H1 (cell line): ENCODE results near the gene KIR2DL3. TPM values are rescaled to one million over a fixed set of nuclear protein-coding genes. Genes with fewer than 3 reads are reported as not detected.

Source experiments
- CTCF ChIA-PET: fragments of 300-600 bp; sonication (Branson Sonifier 250); formaldehyde crosslinking; loops from one replicate; lab custom pipeline; 2021; ENCODE audit not compliant: partially characterized antibody; lab: Charles Lee
- POLR2A ChIA-PET: fragments of 300-600 bp; sonication (Branson Sonifier 250); formaldehyde crosslinking; loops from one replicate; lab custom pipeline; 2021; ENCODE audit warnings: inconsistent platforms; ENCODE audit not compliant: partially characterized antibody; lab: Charles Lee
- DNase-seq, 2 experiments: peaks; one replicate each; pipeline versions ENCODE4 v3.0.0 to v3.0.0-alpha.2; 2010 to 2022; ENCODE audit warnings: low spot score in 2 of 2, low read depth in 1 of 2, mixed read lengths in 1 of 2
- FAIRE-seq: peaks from 2 replicates; lab custom pipeline; 2011; peaks lifted over from hg19 to GRCh38; lab: Jason Lieb, UNC
- H2AFZ ChIP-seq: 2 replicates; pipeline ENCODE4 v1.8.1; 2012; ENCODE audit warnings: low read length, inconsistent platforms
- H2AK5ac ChIP-seq: 2 replicates; pipeline ENCODE4 v1.6.1; 2013; ENCODE audit warnings: low read depth, low read length
- H2BK120ac ChIP-seq: replicated peaks from 2 replicates; pipeline ENCODE3; 2013; ENCODE audit warnings: low read depth, low read length, inconsistent platforms
- H2BK12ac ChIP-seq: 2 replicates; pipeline ENCODE4 v1.6.1; 2013; ENCODE audit warnings: low read depth, low read length
- H2BK15ac ChIP-seq: 2 replicates; pipeline ENCODE4 v1.6.1; 2013; ENCODE audit warnings: low read length
- H2BK20ac ChIP-seq: 2 replicates; pipeline ENCODE4 v1.6.1; 2013; ENCODE audit warnings: low read length
- H2BK5ac ChIP-seq: 2 replicates; pipeline ENCODE4 v1.6.1; 2013; ENCODE audit warnings: low read depth, low read length
- H3K14ac ChIP-seq: 2 replicates; pipeline ENCODE4 v1.6.1; 2013; ENCODE audit warnings: inconsistent platforms; ENCODE audit not compliant: insufficient read length
- H3K18ac ChIP-seq: 2 replicates; pipeline ENCODE4 v1.6.1; 2013; ENCODE audit warnings: low read length; ENCODE audit errors: extremely low read depth
- H3K23ac ChIP-seq: 2 replicates; pipeline ENCODE4 v1.6.1; 2013; ENCODE audit warnings: inconsistent platforms; ENCODE audit not compliant: insufficient read length
- H3K23me2 ChIP-seq: 2 replicates; pipeline ENCODE4 v1.6.1; 2013; ENCODE audit warnings: low read depth, low read length
- H3K27ac ChIP-seq: 2 replicates; pipeline ENCODE4 v1.6.1; 2011; ENCODE audit warnings: low read depth, low read length, inconsistent platforms
- H3K27me3 ChIP-seq, 4 experiments: replicated peaks in 1 of 4; 1 replicate in 1 of 4; 2 replicates in 3 of 4; pipeline versions ENCODE4 v1.6.1 to v1.8.1; 2011 to 2013; ENCODE audit warnings: low read length in 3 of 4, mild to moderate bottlenecking in 3 of 4, inconsistent platforms in 2 of 4, mixed read lengths in 2 of 4, moderate library complexity in 1 of 4; ENCODE audit not compliant: control insufficient read depth in 3 of 4, insufficient read depth in 3 of 4; ENCODE audit errors: extremely low read depth in 1 of 4
- H3K36me3 ChIP-seq, 4 experiments: 2 replicates each; pipeline versions ENCODE4 v1.6.1 to v1.8.1; 2011 to 2013; ENCODE audit warnings: mild to moderate bottlenecking in 4 of 4, low read length in 3 of 4, moderate library complexity in 2 of 4, control low read depth in 1 of 4, inconsistent platforms in 1 of 4; ENCODE audit not compliant: insufficient read depth in 4 of 4, control insufficient read depth in 2 of 4
- H3K4ac ChIP-seq: replicated peaks from 2 replicates; pipeline ENCODE3; 2013; ENCODE audit warnings: low read length, low read depth, mixed read lengths, inconsistent platforms; ENCODE audit not compliant: insufficient read length
- H3K4me1 ChIP-seq, 4 experiments: replicated peaks in 1 of 4; 1 replicate in 1 of 4; 2 replicates in 3 of 4; pipeline versions ENCODE4 v1.6.1 to v1.8.1; 2011 to 2013; ENCODE audit warnings: low read length in 3 of 4, inconsistent platforms in 2 of 4, mixed read lengths in 1 of 4; ENCODE audit not compliant: insufficient read depth in 4 of 4, control insufficient read depth in 3 of 4
- H3K4me2 ChIP-seq, 2 experiments: 2 replicates each; pipeline versions ENCODE4 v1.6.1 to v1.8.1; 2011 to 2013; ENCODE audit warnings: low read depth in 2 of 2, low read length in 2 of 2, control low read depth in 1 of 2, inconsistent platforms in 1 of 2, mild to moderate bottlenecking in 1 of 2; ENCODE audit not compliant: insufficient read depth in 1 of 2
- H3K4me3 ChIP-seq, 4 experiments: fragments of 200-600, 300-600 bp in 1 of 4; sonication (generic), shearing (Covaris generic), sonication (Bioruptor Twin) in 1 of 4; 2 replicates each; pipeline versions ENCODE4 v1.5.1 to v1.8.1; 2011 to 2016; ENCODE audit warnings: low read length in 4 of 4, low read depth in 3 of 4, control low read depth in 2 of 4, inconsistent platforms in 2 of 4, mild to moderate bottlenecking in 2 of 4, mixed read lengths in 1 of 4, moderate library complexity in 1 of 4; ENCODE audit not compliant: insufficient read depth in 2 of 4; ENCODE audit errors: extremely low read depth in 1 of 4
- H3K56ac ChIP-seq: replicated peaks from 2 replicates; pipeline ENCODE3; 2013; ENCODE audit warnings: low read depth, mild to moderate bottlenecking, mixed read lengths, low read length, inconsistent platforms; ENCODE audit not compliant: insufficient read length
- H3K79me1 ChIP-seq: 2 replicates; pipeline ENCODE4 v1.6.1; 2013; ENCODE audit warnings: low read depth, low read length, control low read depth
- H3K79me2 ChIP-seq, 2 experiments: 2 replicates each; pipeline versions ENCODE4 v1.6.1 to v1.8.1; 2012 to 2013; ENCODE audit warnings: low read length in 2 of 2, mild to moderate bottlenecking in 2 of 2, inconsistent platforms in 1 of 2; ENCODE audit not compliant: insufficient read depth in 2 of 2, control insufficient read depth in 1 of 2
- H3K9ac ChIP-seq, 4 experiments: replicated peaks in 1 of 4; 1 replicate in 1 of 4; 2 replicates in 3 of 4; pipeline versions ENCODE4 v1.6.1 to v1.8.1; 2011 to 2013; ENCODE audit warnings: low read depth in 3 of 4, low read length in 3 of 4, control low read depth in 2 of 4, mild to moderate bottlenecking in 2 of 4, moderate library complexity in 2 of 4, inconsistent platforms in 1 of 4; ENCODE audit errors: extremely low read depth in 1 of 4
- H3K9me3 ChIP-seq, 2 experiments: 2 replicates each; pipeline versions ENCODE4 v1.6.1 to v1.8.1; 2012 to 2013; ENCODE audit warnings: mild to moderate bottlenecking in 2 of 2, moderate library complexity in 2 of 2, control low read depth in 1 of 2, inconsistent platforms in 1 of 2, low read depth in 1 of 2, low read length in 1 of 2, mixed read lengths in 1 of 2; ENCODE audit not compliant: insufficient read depth in 2 of 2
- H4K20me1 ChIP-seq, 2 experiments: replicated peaks in 1 of 2; 2 replicates each; pipeline versions ENCODE3 to v1.8.1; 2011 to 2013; ENCODE audit warnings: inconsistent platforms in 2 of 2, low read length in 2 of 2, mild to moderate bottlenecking in 1 of 2; ENCODE audit not compliant: insufficient read depth in 2 of 2, control insufficient read depth in 1 of 2
- H4K5ac ChIP-seq: 2 replicates; pipeline ENCODE4 v1.6.1; 2013; ENCODE audit warnings: low read length, low read depth, mixed read lengths, inconsistent platforms; ENCODE audit not compliant: insufficient read length
- H4K8ac ChIP-seq: 2 replicates; pipeline ENCODE4 v1.8.0; 2013; ENCODE audit warnings: mild to moderate bottlenecking, moderate library complexity, low read length, inconsistent platforms; ENCODE audit not compliant: insufficient read depth; ENCODE audit errors: extremely low read depth
- H4K91ac ChIP-seq: replicated peaks from 2 replicates; pipeline ENCODE3; 2013; ENCODE audit warnings: low read length, mixed read lengths, inconsistent platforms; ENCODE audit not compliant: insufficient read length
- ATF2 ChIP-seq: IDR thresholded peaks from 2 replicates; pipeline ENCODE4 v1.6.1; 2012; ENCODE audit warnings: low read length, inconsistent platforms
- KDM1A ChIP-seq: fragments of 200-600, 300-600 bp; sonication (generic); IDR thresholded peaks from 2 replicates; pipeline ENCODE4 v1.7.1; 2016; ENCODE audit warnings: mild to moderate bottlenecking, low read length, borderline replicate concordance
- TBP ChIP-seq: IDR thresholded peaks from 2 replicates; pipeline ENCODE4 v1.6.1; 2011; ENCODE audit warnings: low read depth, low read length, improper control_type of control experiment
- WGBS, 2 experiments: shearing (Covaris generic) in 1 of 2; methylation state at CpG; one replicate each; pipeline versions ENCODE4 v1.1.6 to v1.1.7; 2013 to 2015; ENCODE audit warnings: low lambda C conversion rate in 2 of 2, mixed read lengths in 2 of 2, inconsistent platforms in 1 of 2, low coverage in 1 of 2, missing lambda C conversion rate in 1 of 2; ENCODE audit not compliant: insufficient replicate concordance in 2 of 2, insufficient coverage in 1 of 2, insufficient read length in 1 of 2; ENCODE audit errors: extremely low coverage in 1 of 2, missing lambda C conversion rate in 1 of 2; 5-methylcytosine and 5-hydroxymethylcytosine counted together
- polyA plus RNA-seq, 7 experiments: library from polyadenylated mRNA; depleted of rRNA in 3 of 7; stranded (reverse) in 5 of 7; unstranded in 2 of 7; fragments of >200 nt in 5 of 7; fragments of 200-250 nt in 2 of 7; gene quantifications; 1 replicate in 5 of 7; 2 replicates in 1 of 7; 4 replicates in 1 of 7; pipeline versions ENCODE4 v1.2.1 to v1.2.3, GENCODE V29; 2011 to 2013; ENCODE audit warnings: missing spikeins in 2 of 7, mixed read lengths in 2 of 7
- total RNA-seq: library from RNA; stranded (reverse); fragmentation: NEBNext Ultra II Directional; extraction: Animal tissue kit (Norgen Biotek cat#: 25700); gene quantifications from 2 replicates; pipeline ENCODE4 v1.2.1, GENCODE V29; 2021

KIR2DL3 gene
- total and polyA plus RNA-seq, 2 of the 8 experiments (the other 6 are each of a cell fraction or from before 2014, with no cell fraction given), result not detected

- no peaks in the 10 kb centered on the region for H3K79me1 ChIP-seq
- H3K4me3 ChIP-seq, result no peak overlapping the region
- no peaks in the 10 kb centered on the region for H3K36me3 ChIP-seq
- H2BK12ac ChIP-seq, result no peak overlapping the region
- no peak overlapping the region for H4K91ac ChIP-seq
- no peak overlapping the region for H2BK120ac ChIP-seq
- POLR2A ChIA-PET, result no interaction called here
- no peak overlapping the region for H3K4me2 ChIP-seq
- no peak overlapping the region for H3K27ac ChIP-seq
- no peaks in the 10 kb centered on the region for H4K20me1 ChIP-seq
- no peak overlapping the region for H3K9ac ChIP-seq
- H2AFZ ChIP-seq, result no peak overlapping the region
- no peaks in the 10 kb centered on the region for H3K4me1 ChIP-seq
- FAIRE-seq, result no peak
- no peak overlapping the region for H3K14ac ChIP-seq
- no peak overlapping the region for H3K4ac ChIP-seq
- H3K79me2 ChIP-seq, result no peaks in the 10 kb centered on the region
- no peaks in the 10 kb centered on the region for H3K23me2 ChIP-seq
- no peak overlapping the region for H4K5ac ChIP-seq
- H4K8ac ChIP-seq, result no peak overlapping the region
- 82% methylated on average over 8 of the region's 8 CpGs; no CpG with 5 or more reads in 1 of the 2 experiments for WGBS, 2 experiments
- no peak overlapping the region for H2AK5ac ChIP-seq
- TF ChIP-seq TBP (no peak), KDM1A (no peak), ATF2 (no peak)
- no peak overlapping the region for H2BK5ac ChIP-seq
- no peak overlapping the region for H3K18ac ChIP-seq
- H2BK20ac ChIP-seq, result no peak overlapping the region
- no peaks in the 10 kb centered on the region for H3K27me3 ChIP-seq
- no peak overlapping the region for H3K56ac ChIP-seq
- peaks cover 57 to 70% of the 10 kb centered on the region in 2 experiments for H3K9me3 ChIP-seq
- H2BK15ac ChIP-seq, result no peak overlapping the region
- H3K23ac ChIP-seq, result no peak overlapping the region
- DNase-seq, result no peak
- CTCF ChIA-PET, result no interaction called here
Measured at GRCh38 chr19:54792814-54793213, 54.5 kb downstream of the KIR2DL3 start.
